HG02981 (cell line): Measurements from ENCODE around the gene TPSB2.
"Not testable (repeated sequence)": the region's sequence is repeated elsewhere in the genome, so short reads cannot be mapped to it uniquely, and the experiment has no call there.

ENCODE experiments used
- ATAC-seq: cut with Tn5 transposase; IDR thresholded peaks from one replicate; pipeline ENCODE4 v1.9.1; 2021; ENCODE audit warnings: mild to moderate bottlenecking, moderate library complexity; ENCODE audit not compliant: unreplicated experiment

The TPSB2 gene

GRCh38 chr16:1243907-1244850 lies 14.2 kb upstream of the TPSB2 start:
- ATAC-seq = not testable (repeated sequence)

- not testable (repeated sequence) for ATAC-seq
Measured at GRCh38 chr16:1243363-1243762, 13.4 kb upstream of the TPSB2 start.

GRCh38 chr16:1241081-1241480 lies 11.1 kb upstream of the TPSB2 start:
- ATAC-seq = not testable (repeated sequence)

- ATAC-seq = not testable (repeated sequence)
Measured at GRCh38 chr16:1240436-1240835, 10.5 kb upstream of the TPSB2 start, which contains the start of gene TPSAB1. TSS of gene TPSAB1 (plus strand) at chr16:1240705. CDS start at chr16:1240939, 234 bp downstream.

GRCh38 chr16:1239575-1239974 lies 9.6 kb upstream of the TPSB2 start:
- not testable (repeated sequence) for ATAC-seq

- not testable (repeated sequence) for ATAC-seq
Measured at GRCh38 chr16:1238909-1239308, 8.9 kb upstream of the TPSB2 start.

- no peak for ATAC-seq
Measured at GRCh38 chr16:1237990-1238389, 8.0 kb upstream of the TPSB2 start.

GRCh38 chr16:1236659-1237058 lies 6.7 kb upstream of the TPSB2 start:
- not testable (repeated sequence) for ATAC-seq

- not testable (repeated sequence) for ATAC-seq
Measured at GRCh38 chr16:1232049-1232748, 2.2 kb upstream of the TPSB2 start.

GRCh38 chr16:1231301-1231700 lies 1.3 kb upstream of the TPSB2 start:
- ATAC-seq = not testable (repeated sequence)

- ATAC-seq = not testable (repeated sequence)
Measured at GRCh38 chr16:1230471-1231212, 658 bp upstream of the TPSB2 start.

GRCh38 chr16:1229476-1229875 lies 508 bp downstream of the TPSB2 start:
- not testable (repeated sequence) for ATAC-seq

GRCh38 chr16:1228227-1228626 lies 1.8 kb downstream of the TPSB2 start:
- not testable (repeated sequence) for ATAC-seq

- ATAC-seq = not testable (repeated sequence)
Measured at GRCh38 chr16:1226692-1227091, 3.3 kb downstream of the TPSB2 start.

- not testable (repeated sequence) for ATAC-seq
Measured at GRCh38 chr16:1225728-1226311, 4.2 kb downstream of the TPSB2 start.

- no peak for ATAC-seq
Measured at GRCh38 chr16:1225051-1225451, 4.9 kb downstream of the TPSB2 start, which contains the start of gene TPSG1. TSS of gene TPSG1 (minus strand) at chr16:1225268. CDS start at chr16:1225252, 16 bp downstream.

- ATAC-seq = no peak
Measured at GRCh38 chr16:1224558-1224957, 5.4 kb downstream of the TPSB2 start.

GRCh38 chr16:1223355-1224214 lies 6.4 kb downstream of the TPSB2 start:
- no peak for ATAC-seq

- ATAC-seq = no peak
Measured at GRCh38 chr16:1222553-1223354, 7.2 kb downstream of the TPSB2 start.
